HCT116 (cell line): ENCODE data around the gene BLZF1. TPM values are rescaled to one million over a fixed set of nuclear protein-coding genes. Genes with fewer than 3 reads are reported as not detected.

Source experiments
- ATAC-seq: fragments of 200-7000 bp; cut with Tn5 transposase; 2 replicates; pipeline ENCODE4 v1.9.1; 2020; ENCODE audit warnings: mild to moderate bottlenecking, moderate library complexity
- BruUV-seq: library from RNA; stranded (reverse); fragments of 400-500 nt; replicated peaks from 2 replicates; lab custom pipeline; 2021; lab: Mats Ljungman, UMichigan
- CTCF ChIA-PET: fragments of 300-600 bp; sonication (Branson Sonifier 250); formaldehyde crosslinking; loops from one replicate; lab custom pipeline; 2021; ENCODE audit warnings: antibody characterized with exemption; lab: Charles Lee
- POLR2A ChIA-PET: fragments of 300-600, 350-600 bp; sonication (Branson Sonifier 250); formaldehyde crosslinking; loops from one replicate; lab custom pipeline; 2021; ENCODE audit warnings: antibody characterized with exemption; lab: Charles Lee
- RAD21 ChIA-PET, 2 experiments: fragments of 300-600 bp; sonication (Branson Sonifier 250); formaldehyde crosslinking; loops; one replicate each; lab custom pipeline; 2023; ENCODE audit warnings: low total read pairs in 2 of 2; ENCODE audit not compliant: uncharacterized antibody in 2 of 2, unreplicated experiment in 2 of 2, low non-redundant PET in 1 of 2; lab: Charles Lee
- DNase-seq: peaks from one replicate; pipeline ENCODE4 v3.0.0-alpha.2; 2010; ENCODE audit warnings: low read depth, low spot score
- H2AFZ ChIP-seq: fragments of 200-600 bp; shearing (Covaris generic), sonication (generic); 2 replicates; pipeline ENCODE4 v1.6.1; 2017; ENCODE audit warnings: low read depth, mixed run types, mixed read lengths, antibody characterized with exemption, low read length; ENCODE audit not compliant: poor library complexity, severe bottlenecking
- H3K27ac ChIP-seq: 2 replicates; pipeline ENCODE4 v1.5.1; 2012; ENCODE audit warnings: low read depth, low read length
- H3K27me3 ChIP-seq: fragments of 200-600 bp; sonication (generic); 2 replicates; pipeline ENCODE4 v1.6.1; 2016; ENCODE audit warnings: mixed run types, low read length, mixed read lengths; ENCODE audit not compliant: insufficient read depth
- H3K36me3 ChIP-seq, 2 experiments: fragments of 200-500 bp in 1 of 2; fragments of 200-600 bp in 1 of 2; sonication (Bioruptor generic) in 1 of 2; sonication (generic) in 1 of 2; 2 replicates each; pipeline versions ENCODE4 v1.5.1 to v1.6.1; 2014 to 2016; ENCODE audit warnings: low read length in 2 of 2, inconsistent platforms in 1 of 2, mixed read lengths in 1 of 2, mixed run types in 1 of 2; ENCODE audit not compliant: insufficient read depth in 2 of 2, control insufficient read depth in 1 of 2
- H3K4me1 ChIP-seq, 2 experiments: fragments of 200-600 bp in 1 of 2; sonication (generic) in 1 of 2; 2 replicates each; pipeline versions ENCODE4 v1.5.1 to v1.6.1; 2012 to 2017; ENCODE audit warnings: low read length in 2 of 2, inconsistent platforms in 1 of 2, mild to moderate bottlenecking in 1 of 2, mixed read lengths in 1 of 2, mixed run types in 1 of 2, moderate library complexity in 1 of 2; ENCODE audit not compliant: insufficient read depth in 2 of 2, control insufficient read depth in 1 of 2
- H3K4me2 ChIP-seq: fragments of 200-600 bp; sonication (generic); 2 replicates; pipeline ENCODE4 v1.6.1; 2017; ENCODE audit warnings: mixed run types, low read length, mixed read lengths
- H3K4me3 ChIP-seq, 2 experiments: fragments of 200-600 bp in 1 of 2; sonication (generic) in 1 of 2; replicated peaks in 1 of 2; 2 replicates each; pipeline ENCODE4 v1.5.1; 2011 to 2016; ENCODE audit warnings: low read length in 2 of 2, control low read depth in 1 of 2, low read depth in 1 of 2, mild to moderate bottlenecking in 1 of 2, mixed read lengths in 1 of 2, mixed run types in 1 of 2
- H3K79me2 ChIP-seq: fragments of 200-600 bp; sonication (generic); 2 replicates; pipeline ENCODE4 v1.6.1; 2017; ENCODE audit warnings: mild to moderate bottlenecking, mixed run types, low read length, moderate library complexity, mixed read lengths; ENCODE audit not compliant: insufficient read depth
- H3K9ac ChIP-seq: fragments of 200-600 bp; sonication (generic); 2 replicates; pipeline ENCODE4 v1.6.1; 2016; ENCODE audit warnings: low read length, mixed read lengths
- H3K9me2 ChIP-seq: fragments of 200-600 bp; sonication (generic), shearing (Covaris generic); 2 replicates; pipeline ENCODE4 v1.6.1; 2017; ENCODE audit warnings: mixed run types, mild to moderate bottlenecking, moderate library complexity; ENCODE audit not compliant: insufficient read depth
- H3K9me3 ChIP-seq, 2 experiments: fragments of 200-500 bp in 1 of 2; fragments of 200-600 bp in 1 of 2; sonication (Bioruptor generic) in 1 of 2; sonication (generic) in 1 of 2; 2 replicates each; pipeline ENCODE4 v1.6.1; 2014 to 2017; ENCODE audit warnings: low read length in 2 of 2, mixed read lengths in 2 of 2, inconsistent platforms in 1 of 2, low read depth in 1 of 2, mild to moderate bottlenecking in 1 of 2, mixed run types in 1 of 2, moderate library complexity in 1 of 2; ENCODE audit not compliant: control insufficient read depth in 1 of 2, insufficient read depth in 1 of 2
- H4K20me1 ChIP-seq: fragments of 200-600 bp; sonication (generic), shearing (Covaris generic); 2 replicates; pipeline ENCODE4 v1.6.1; 2017; ENCODE audit warnings: mixed run types, mild to moderate bottlenecking, moderate library complexity; ENCODE audit not compliant: insufficient read depth
- ATF3 ChIP-seq: IDR thresholded peaks from 2 replicates; pipeline ENCODE4 v1.6.1; 2012
- CBX3 ChIP-seq: IDR thresholded peaks from 2 replicates; pipeline ENCODE4 v1.6.1; 2012; ENCODE audit warnings: low read depth
- ELF1 ChIP-seq: IDR thresholded peaks from 2 replicates; pipeline ENCODE4 v1.6.1; 2012; ENCODE audit warnings: low read depth, borderline replicate concordance
- EZH2phosphoT487 ChIP-seq: fragments of 200-600 bp; IDR thresholded peaks from 2 replicates; pipeline ENCODE4 v1.6.1; 2018; ENCODE audit warnings: antibody characterized with exemption, borderline replicate concordance
- FOSL1 ChIP-seq: IDR thresholded peaks from 2 replicates; pipeline ENCODE4 v1.6.1; 2012; ENCODE audit warnings: low read depth
- MAX ChIP-seq: IDR thresholded peaks from 2 replicates; pipeline ENCODE4 v1.6.1; 2012
- POLR2A ChIP-seq: IDR thresholded peaks from 2 replicates; pipeline ENCODE4 v1.7.0; 2011; ENCODE audit warnings: borderline replicate concordance; ENCODE audit not compliant: insufficient read depth, insufficient read length; ENCODE audit errors: extremely low read depth
- POLR2AphosphoS5 ChIP-seq: IDR thresholded peaks from 2 replicates; pipeline ENCODE4 v1.6.1; 2011; ENCODE audit warnings: mild to moderate bottlenecking, low read depth, low read length, moderate library complexity
- REST ChIP-seq: IDR thresholded peaks from 2 replicates; pipeline ENCODE4 v1.6.1; 2012; ENCODE audit warnings: low read depth
- SIN3A ChIP-seq: IDR thresholded peaks from 2 replicates; pipeline ENCODE4 v1.6.1; 2012; ENCODE audit warnings: low read depth
- SRF ChIP-seq: IDR thresholded peaks from 2 replicates; pipeline ENCODE4 v1.6.1; 2012; ENCODE audit warnings: low read depth
- YY1 ChIP-seq: IDR thresholded peaks from 2 replicates; pipeline ENCODE4 v1.6.1; 2011; ENCODE audit warnings: low read length, low read depth, moderate library complexity, mild to moderate bottlenecking; ENCODE audit not compliant: insufficient replicate concordance; ENCODE audit errors: extremely low read depth
- ZBTB33 ChIP-seq: IDR thresholded peaks from 2 replicates; pipeline ENCODE4 v1.6.1; 2011; ENCODE audit warnings: mild to moderate bottlenecking, low read length, moderate library complexity; ENCODE audit not compliant: insufficient replicate concordance; ENCODE audit errors: extremely low read depth
- ZFX ChIP-seq: fragments of 450-650 bp; IDR thresholded peaks from 2 replicates; pipeline ENCODE4 v1.6.1; 2017
- intact Hi-C: fragments of 100-400 bp; cut with micrococcal nuclease; formaldehyde crosslinking; loops from 2 replicates; pipeline ENCODE4 v1.10.0; 2022
- total RNA-seq: library from RNA; stranded (reverse); gene quantifications from one replicate; pipeline ENCODE4 v1.2.1, GENCODE V29; 2021; ENCODE audit not compliant: unreplicated experiment

BLZF1 gene
- total RNA-seq, 1 experiment from 2014 or later, result 19.6 TPM

GRCh38 chr1:169360415-169360814 lies 7.6 kb upstream of the BLZF1 start:
- no peak for DNase-seq
- H3K9me3 ChIP-seq, result no peaks in the 10 kb centered on the region
- H3K27me3 ChIP-seq, result no peaks in the 10 kb centered on the region
- no peaks in the 10 kb centered on the region for H4K20me1 ChIP-seq
- H3K4me1 ChIP-seq, result peaks cover 9 to 26% of the 10 kb centered on the region in 2 experiments
- H3K79me2 ChIP-seq, result peaks cover 8% of the 10 kb centered on the region; the same call in 1 of the 2 replicates
- no peak overlapping the region for H2AFZ ChIP-seq
- no peaks in the 10 kb centered on the region for H3K9me2 ChIP-seq
- RAD21 ChIA-PET, result no interaction called here
- TF ChIP-seq SRF, result no peak
- no peak for TF ChIP-seq ZFX
- no peak for TF ChIP-seq MAX
- TF ChIP-seq POLR2A, result no peak
- TF ChIP-seq REST, result no peak
- TF ChIP-seq FOSL1, result no peak
- TF ChIP-seq EZH2phosphoT487, result no peak
- TF ChIP-seq POLR2AphosphoS5, result no peak
- no peak for TF ChIP-seq YY1
- TF ChIP-seq ATF3, result no peak
- no peak for TF ChIP-seq ELF1
- no peak for TF ChIP-seq CBX3
- no peak for TF ChIP-seq SIN3A
- TF ChIP-seq ZBTB33, result no peak
- no peak overlapping the region for H3K4me2 ChIP-seq
- no peaks in the 10 kb centered on the region for H3K36me3 ChIP-seq
- BruUV-seq, result no TSS peak
- no peak overlapping the region for H3K27ac ChIP-seq
- POLR2A ChIA-PET, result no interaction called here
- CTCF ChIA-PET, result interaction anchor here (1.0 to 1.9 kb wide), 4 partner anchors 11 to 1018 kb away, joined by 3 to 16 read pairs (median 4); no protein-coding TSS in a partner anchor
- H3K4me3 ChIP-seq, result no peak overlapping the region
- intact Hi-C loops, result no loop called here
- no peak for ATAC-seq
- H3K9ac ChIP-seq, result no peak overlapping the region
